Ovary (tissue), 3 donors: Measurements from ENCODE around the gene HDDC2.

Experiments used
- CTCF ChIP-seq, 3 donors: fragments of 450-650 bp in 2 of 3; fragments of 200-600 bp in 1 of 3; IDR thresholded peaks; one replicate each; pipeline versions ENCODE4 v1.5.1 to v1.8.0; 2016 to 2022; ENCODE audit warnings: antibody characterized with exemption in 3 of 3, mild to moderate bottlenecking in 1 of 3
- EP300 ChIP-seq: sonication (generic); formaldehyde crosslinking; IDR thresholded peaks from one replicate; pipeline ENCODE4 v1.6.1; 2017; ENCODE audit warnings: antibody characterized with exemption
- POLR2A ChIP-seq: fragments of 450-650 bp; IDR thresholded peaks from one replicate; pipeline ENCODE4 v1.6.1; 2017; ENCODE audit warnings: antibody characterized with exemption, mild to moderate bottlenecking, moderate library complexity
- donor health status: DM: no; HTN: no; CAD: no.

DNA sequence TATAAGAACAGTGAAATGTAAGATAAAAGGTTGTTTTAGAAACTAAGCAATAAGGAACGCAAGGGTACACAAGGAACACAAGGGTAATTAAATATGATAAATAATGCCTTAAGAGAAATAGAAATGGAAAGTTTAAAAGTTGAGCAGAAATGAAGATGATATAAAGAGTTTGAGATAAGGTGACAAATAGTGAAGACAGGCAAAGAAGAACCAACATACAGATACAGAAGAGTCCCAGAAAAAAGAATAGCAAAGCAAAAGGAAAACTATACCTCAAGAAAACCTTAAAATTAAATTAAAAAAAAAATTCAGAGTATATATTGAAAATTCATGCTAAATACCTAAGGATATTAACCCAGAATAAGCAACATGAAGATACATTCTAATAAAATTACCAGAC, 16.4 kb downstream of the HDDC2 start:
- TF ChIP-seq CTCF (IDR thresholded peaks at IDR 0.05) (no peak), POLR2A (no peak), EP300 (no peak)
